HCT116 (cell line): ENCODE data around the gene GRIK2. TPM values are rescaled to one million over a fixed set of nuclear protein-coding genes. Genes with fewer than 3 reads are reported as not detected.

ENCODE experiments used
- ATAC-seq: fragments of 200-7000 bp; cut with Tn5 transposase; 2 replicates; pipeline ENCODE4 v1.9.1; 2020; ENCODE audit warnings: mild to moderate bottlenecking, moderate library complexity
- BruUV-seq: library from RNA; stranded (reverse); fragments of 400-500 nt; replicated peaks from 2 replicates; lab custom pipeline; 2021; lab: Mats Ljungman, UMichigan
- CTCF ChIA-PET: fragments of 300-600 bp; sonication (Branson Sonifier 250); formaldehyde crosslinking; loops from one replicate; lab custom pipeline; 2021; ENCODE audit warnings: antibody characterized with exemption; lab: Charles Lee
- POLR2A ChIA-PET: fragments of 300-600, 350-600 bp; sonication (Branson Sonifier 250); formaldehyde crosslinking; loops from one replicate; lab custom pipeline; 2021; ENCODE audit warnings: antibody characterized with exemption; lab: Charles Lee
- RAD21 ChIA-PET, 2 experiments: fragments of 300-600 bp; sonication (Branson Sonifier 250); formaldehyde crosslinking; loops; one replicate each; lab custom pipeline; 2023; ENCODE audit warnings: low total read pairs in 2 of 2; ENCODE audit not compliant: uncharacterized antibody in 2 of 2, unreplicated experiment in 2 of 2, low non-redundant PET in 1 of 2; lab: Charles Lee
- DNase-seq: peaks from one replicate; pipeline ENCODE4 v3.0.0-alpha.2; 2010; ENCODE audit warnings: low read depth, low spot score
- H2AFZ ChIP-seq: fragments of 200-600 bp; shearing (Covaris generic), sonication (generic); 2 replicates; pipeline ENCODE4 v1.6.1; 2017; ENCODE audit warnings: low read depth, mixed run types, mixed read lengths, antibody characterized with exemption, low read length; ENCODE audit not compliant: poor library complexity, severe bottlenecking
- H3K27ac ChIP-seq: 2 replicates; pipeline ENCODE4 v1.5.1; 2012; ENCODE audit warnings: low read depth, low read length
- H3K27me3 ChIP-seq: fragments of 200-600 bp; sonication (generic); 2 replicates; pipeline ENCODE4 v1.6.1; 2016; ENCODE audit warnings: mixed run types, low read length, mixed read lengths; ENCODE audit not compliant: insufficient read depth
- H3K36me3 ChIP-seq, 2 experiments: fragments of 200-500 bp in 1 of 2; fragments of 200-600 bp in 1 of 2; sonication (Bioruptor generic) in 1 of 2; sonication (generic) in 1 of 2; 2 replicates each; pipeline versions ENCODE4 v1.5.1 to v1.6.1; 2014 to 2016; ENCODE audit warnings: low read length in 2 of 2, inconsistent platforms in 1 of 2, mixed read lengths in 1 of 2, mixed run types in 1 of 2; ENCODE audit not compliant: insufficient read depth in 2 of 2, control insufficient read depth in 1 of 2
- H3K4me1 ChIP-seq, 2 experiments: fragments of 200-600 bp in 1 of 2; sonication (generic) in 1 of 2; 2 replicates each; pipeline versions ENCODE4 v1.5.1 to v1.6.1; 2012 to 2017; ENCODE audit warnings: low read length in 2 of 2, inconsistent platforms in 1 of 2, mild to moderate bottlenecking in 1 of 2, mixed read lengths in 1 of 2, mixed run types in 1 of 2, moderate library complexity in 1 of 2; ENCODE audit not compliant: insufficient read depth in 2 of 2, control insufficient read depth in 1 of 2
- H3K4me2 ChIP-seq: fragments of 200-600 bp; sonication (generic); 2 replicates; pipeline ENCODE4 v1.6.1; 2017; ENCODE audit warnings: mixed run types, low read length, mixed read lengths
- H3K4me3 ChIP-seq, 2 experiments: fragments of 200-600 bp in 1 of 2; sonication (generic) in 1 of 2; replicated peaks in 1 of 2; 2 replicates each; pipeline ENCODE4 v1.5.1; 2011 to 2016; ENCODE audit warnings: low read length in 2 of 2, control low read depth in 1 of 2, low read depth in 1 of 2, mild to moderate bottlenecking in 1 of 2, mixed read lengths in 1 of 2, mixed run types in 1 of 2
- H3K79me2 ChIP-seq: fragments of 200-600 bp; sonication (generic); 2 replicates; pipeline ENCODE4 v1.6.1; 2017; ENCODE audit warnings: mild to moderate bottlenecking, mixed run types, low read length, moderate library complexity, mixed read lengths; ENCODE audit not compliant: insufficient read depth
- H3K9ac ChIP-seq: fragments of 200-600 bp; sonication (generic); 2 replicates; pipeline ENCODE4 v1.6.1; 2016; ENCODE audit warnings: low read length, mixed read lengths
- H3K9me2 ChIP-seq: fragments of 200-600 bp; sonication (generic), shearing (Covaris generic); 2 replicates; pipeline ENCODE4 v1.6.1; 2017; ENCODE audit warnings: mixed run types, mild to moderate bottlenecking, moderate library complexity; ENCODE audit not compliant: insufficient read depth
- H3K9me3 ChIP-seq, 2 experiments: fragments of 200-500 bp in 1 of 2; fragments of 200-600 bp in 1 of 2; sonication (Bioruptor generic) in 1 of 2; sonication (generic) in 1 of 2; 2 replicates each; pipeline ENCODE4 v1.6.1; 2014 to 2017; ENCODE audit warnings: low read length in 2 of 2, mixed read lengths in 2 of 2, inconsistent platforms in 1 of 2, low read depth in 1 of 2, mild to moderate bottlenecking in 1 of 2, mixed run types in 1 of 2, moderate library complexity in 1 of 2; ENCODE audit not compliant: control insufficient read depth in 1 of 2, insufficient read depth in 1 of 2
- H4K20me1 ChIP-seq: fragments of 200-600 bp; sonication (generic), shearing (Covaris generic); 2 replicates; pipeline ENCODE4 v1.6.1; 2017; ENCODE audit warnings: mixed run types, mild to moderate bottlenecking, moderate library complexity; ENCODE audit not compliant: insufficient read depth
- CEBPB ChIP-seq: IDR thresholded peaks from 2 replicates; pipeline ENCODE4 v1.6.1; 2012; ENCODE audit warnings: low read depth
- EGR1 ChIP-seq: IDR thresholded peaks from 2 replicates; pipeline ENCODE4 v1.6.1; 2012; ENCODE audit warnings: low read depth
- ELF1 ChIP-seq: IDR thresholded peaks from 2 replicates; pipeline ENCODE4 v1.6.1; 2012; ENCODE audit warnings: low read depth, borderline replicate concordance
- EZH2phosphoT487 ChIP-seq: fragments of 200-600 bp; IDR thresholded peaks from 2 replicates; pipeline ENCODE4 v1.6.1; 2018; ENCODE audit warnings: antibody characterized with exemption, borderline replicate concordance
- FOSL1 ChIP-seq: IDR thresholded peaks from 2 replicates; pipeline ENCODE4 v1.6.1; 2012; ENCODE audit warnings: low read depth
- JUND ChIP-seq: IDR thresholded peaks from 2 replicates; pipeline ENCODE4 v1.6.1; 2012
- POLR2A ChIP-seq: IDR thresholded peaks from 2 replicates; pipeline ENCODE4 v1.7.0; 2011; ENCODE audit warnings: borderline replicate concordance; ENCODE audit not compliant: insufficient read depth, insufficient read length; ENCODE audit errors: extremely low read depth
- RAD21 ChIP-seq: IDR thresholded peaks from 2 replicates; pipeline ENCODE4 v1.6.1; 2012; ENCODE audit warnings: low read depth, mild to moderate bottlenecking
- SIN3A ChIP-seq: IDR thresholded peaks from 2 replicates; pipeline ENCODE4 v1.6.1; 2012; ENCODE audit warnings: low read depth
- SP1 ChIP-seq: IDR thresholded peaks from 2 replicates; pipeline ENCODE4 v1.6.1; 2012; ENCODE audit warnings: low read depth
- ZFX ChIP-seq: fragments of 450-650 bp; IDR thresholded peaks from 2 replicates; pipeline ENCODE4 v1.6.1; 2017
- ZNF274 ChIP-seq: fragments of 200-500 bp; sonication (Bioruptor generic); IDR thresholded peaks from 2 replicates; pipeline ENCODE4 v1.6.1; 2014; ENCODE audit warnings: mild to moderate bottlenecking, low read depth, low read length, inconsistent platforms
- intact Hi-C: fragments of 100-400 bp; cut with micrococcal nuclease; formaldehyde crosslinking; loops from 2 replicates; pipeline ENCODE4 v1.10.0; 2022
- total RNA-seq: library from RNA; stranded (reverse); gene quantifications from one replicate; pipeline ENCODE4 v1.2.1, GENCODE V29; 2021; ENCODE audit not compliant: unreplicated experiment
- TF ChIP-seq, protein P1 (sequence below), 3 experiments: fragments of 200-600 bp in 1 of 3; sonication (generic) in 1 of 3; IDR thresholded peaks in 2 of 3; conservative IDR thresholded peaks in 1 of 3; 2 replicates each; pipeline ENCODE4 v1.5.1; 2012 to 2017; ENCODE audit warnings: low read depth in 2 of 3, low read length in 2 of 3, antibody characterized with exemption in 1 of 3, borderline replicate concordance in 1 of 3, control low read depth in 1 of 3, mild to moderate bottlenecking in 1 of 3, mixed read lengths in 1 of 3, mixed run types in 1 of 3, moderate library complexity in 1 of 3; ENCODE audit not compliant: insufficient read depth in 1 of 3
- TF ChIP-seq, protein P2 (sequence below): IDR thresholded peaks from 2 replicates; pipeline ENCODE4 v1.6.1; 2012; ENCODE audit warnings: low read depth
- TF ChIP-seq, protein P3 (sequence below): IDR thresholded peaks from 2 replicates; pipeline ENCODE4 v1.6.1; 2012

Gene GRIK2
- total RNA-seq, 1 experiment from 2014 or later: 0.64 TPM

DNA sequence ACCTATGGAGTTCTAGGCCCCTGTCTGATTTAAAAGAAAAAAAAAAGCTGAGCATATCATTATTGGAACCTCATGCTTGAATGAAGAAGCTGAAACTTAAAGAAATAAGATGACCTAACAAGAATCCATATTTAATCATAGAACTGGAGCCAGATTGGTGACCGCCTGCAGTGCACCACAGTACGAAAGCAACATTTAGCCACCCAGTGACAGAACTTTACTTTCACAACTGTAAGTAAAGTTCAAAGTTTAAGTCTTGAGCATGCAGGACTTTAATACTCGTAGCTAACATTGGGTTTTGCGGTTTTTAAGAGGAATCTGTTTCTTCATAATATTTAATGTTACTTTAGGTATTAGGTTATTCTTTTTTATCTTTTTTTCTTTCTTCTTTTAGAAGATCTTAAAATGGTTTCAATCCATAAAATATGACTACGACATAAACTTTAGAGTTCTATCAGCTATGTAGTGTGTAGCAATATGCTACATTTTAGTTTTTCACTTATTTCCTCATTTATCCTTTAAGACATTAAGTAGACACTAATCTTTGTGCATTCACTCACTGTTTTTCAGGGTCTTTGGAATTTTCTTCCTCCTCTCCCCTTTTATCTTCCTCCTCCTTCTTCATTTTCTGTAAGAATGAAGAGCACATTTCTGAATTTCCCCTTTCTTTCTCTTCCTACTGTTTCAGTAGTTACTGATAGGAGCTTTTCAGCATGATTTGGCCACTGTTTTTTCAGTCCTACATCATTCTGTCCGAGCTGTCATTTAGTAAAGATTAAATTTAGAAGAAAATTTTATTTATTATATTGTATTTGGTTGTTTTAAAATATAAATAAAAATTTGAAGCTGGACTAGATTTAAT, 514.1 kb downstream of the GRIK2 start (continued):
- TF ChIP-seq EZH2phosphoT487 (no peak), FOSL1 (no peak), POLR2A (no peak), CEBPB (no peak)

DNA sequence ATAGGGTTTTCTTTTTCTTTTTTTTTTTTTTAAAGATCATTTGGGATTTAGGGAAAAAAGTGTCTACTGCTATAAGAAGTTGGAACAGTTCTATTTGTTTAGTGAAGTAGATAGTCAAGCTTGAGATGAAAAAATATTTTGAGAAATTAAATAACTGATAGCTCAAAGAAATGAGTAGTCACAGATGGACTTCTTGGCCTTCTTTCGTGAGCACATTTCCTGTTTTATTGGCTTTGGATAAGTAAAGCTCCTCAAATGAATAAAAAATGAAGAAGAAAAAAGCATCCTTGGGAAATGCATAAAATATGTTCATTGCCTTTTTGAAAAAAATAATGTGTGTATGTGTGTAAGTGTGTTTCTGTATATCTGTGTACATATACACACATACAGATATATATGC, 515.9 kb downstream of the GRIK2 start:
- CTCF ChIA-PET: no interaction called here
- no peak overlapping the region for H3K4me3 ChIP-seq

DNA sequence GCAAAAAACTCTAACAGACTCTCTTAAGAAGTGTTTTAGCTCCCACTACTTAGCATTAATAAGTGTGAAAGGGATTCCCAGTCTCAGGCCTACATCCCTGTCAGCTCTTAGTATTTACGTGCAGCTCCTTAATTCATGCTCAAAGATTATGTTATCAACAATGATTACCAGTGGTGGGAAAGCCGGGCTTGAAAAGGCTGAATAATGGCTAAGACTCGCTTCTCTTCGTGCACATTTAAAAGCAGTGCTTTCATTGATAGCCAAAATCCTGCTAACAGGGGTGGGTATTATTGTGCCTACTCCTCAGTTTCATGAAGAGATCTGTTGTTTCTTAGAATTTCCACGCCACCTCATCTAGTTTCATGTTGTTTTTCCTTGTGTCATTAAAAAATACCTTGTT, 518.8 kb downstream of the GRIK2 start:
- H3K9me3 ChIP-seq: no peaks in the 10 kb centered on the region
- CTCF ChIA-PET: no interaction called here
- H3K36me3 ChIP-seq: no peaks in the 10 kb centered on the region
- H3K27me3 ChIP-seq: no peaks in the 10 kb centered on the region
- intact Hi-C loops: no loop called here
- no peaks in the 10 kb centered on the region for H3K79me2 ChIP-seq
- RAD21 ChIA-PET: no interaction called here
- no peak overlapping the region for H3K9ac ChIP-seq
- no peak for ATAC-seq
- H3K27ac ChIP-seq: no peak overlapping the region
- H3K4me1 ChIP-seq: no peaks in the 10 kb centered on the region
- H3K4me3 ChIP-seq: no peak overlapping the region
- no peaks in the 10 kb centered on the region for H4K20me1 ChIP-seq
- no TSS peak for BruUV-seq
- H2AFZ ChIP-seq: peak overlapping the region; percentile 6
- no peaks in the 10 kb centered on the region for H3K9me2 ChIP-seq
- POLR2A ChIA-PET: no interaction called here
- DNase-seq: no peak
- no peak overlapping the region for H3K4me2 ChIP-seq
- TF ChIP-seq, protein P1, sequence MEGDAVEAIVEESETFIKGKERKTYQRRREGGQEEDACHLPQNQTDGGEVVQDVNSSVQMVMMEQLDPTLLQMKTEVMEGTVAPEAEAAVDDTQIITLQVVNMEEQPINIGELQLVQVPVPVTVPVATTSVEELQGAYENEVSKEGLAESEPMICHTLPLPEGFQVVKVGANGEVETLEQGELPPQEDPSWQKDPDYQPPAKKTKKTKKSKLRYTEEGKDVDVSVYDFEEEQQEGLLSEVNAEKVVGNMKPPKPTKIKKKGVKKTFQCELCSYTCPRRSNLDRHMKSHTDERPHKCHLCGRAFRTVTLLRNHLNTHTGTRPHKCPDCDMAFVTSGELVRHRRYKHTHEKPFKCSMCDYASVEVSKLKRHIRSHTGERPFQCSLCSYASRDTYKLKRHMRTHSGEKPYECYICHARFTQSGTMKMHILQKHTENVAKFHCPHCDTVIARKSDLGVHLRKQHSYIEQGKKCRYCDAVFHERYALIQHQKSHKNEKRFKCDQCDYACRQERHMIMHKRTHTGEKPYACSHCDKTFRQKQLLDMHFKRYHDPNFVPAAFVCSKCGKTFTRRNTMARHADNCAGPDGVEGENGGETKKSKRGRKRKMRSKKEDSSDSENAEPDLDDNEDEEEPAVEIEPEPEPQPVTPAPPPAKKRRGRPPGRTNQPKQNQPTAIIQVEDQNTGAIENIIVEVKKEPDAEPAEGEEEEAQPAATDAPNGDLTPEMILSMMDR (IDR thresholded peaks at IDR 0.05 in 2 of 3, conservative IDR thresholded peaks at IDR 0.05 in 1 of 3; ENCODE audit: borderline replicate concordance in 1 of 3, insufficient read depth in 1 of 3, low read depth in 2 of 3, low read length in 2 of 3): no peak
- TF ChIP-seq, protein P2, sequence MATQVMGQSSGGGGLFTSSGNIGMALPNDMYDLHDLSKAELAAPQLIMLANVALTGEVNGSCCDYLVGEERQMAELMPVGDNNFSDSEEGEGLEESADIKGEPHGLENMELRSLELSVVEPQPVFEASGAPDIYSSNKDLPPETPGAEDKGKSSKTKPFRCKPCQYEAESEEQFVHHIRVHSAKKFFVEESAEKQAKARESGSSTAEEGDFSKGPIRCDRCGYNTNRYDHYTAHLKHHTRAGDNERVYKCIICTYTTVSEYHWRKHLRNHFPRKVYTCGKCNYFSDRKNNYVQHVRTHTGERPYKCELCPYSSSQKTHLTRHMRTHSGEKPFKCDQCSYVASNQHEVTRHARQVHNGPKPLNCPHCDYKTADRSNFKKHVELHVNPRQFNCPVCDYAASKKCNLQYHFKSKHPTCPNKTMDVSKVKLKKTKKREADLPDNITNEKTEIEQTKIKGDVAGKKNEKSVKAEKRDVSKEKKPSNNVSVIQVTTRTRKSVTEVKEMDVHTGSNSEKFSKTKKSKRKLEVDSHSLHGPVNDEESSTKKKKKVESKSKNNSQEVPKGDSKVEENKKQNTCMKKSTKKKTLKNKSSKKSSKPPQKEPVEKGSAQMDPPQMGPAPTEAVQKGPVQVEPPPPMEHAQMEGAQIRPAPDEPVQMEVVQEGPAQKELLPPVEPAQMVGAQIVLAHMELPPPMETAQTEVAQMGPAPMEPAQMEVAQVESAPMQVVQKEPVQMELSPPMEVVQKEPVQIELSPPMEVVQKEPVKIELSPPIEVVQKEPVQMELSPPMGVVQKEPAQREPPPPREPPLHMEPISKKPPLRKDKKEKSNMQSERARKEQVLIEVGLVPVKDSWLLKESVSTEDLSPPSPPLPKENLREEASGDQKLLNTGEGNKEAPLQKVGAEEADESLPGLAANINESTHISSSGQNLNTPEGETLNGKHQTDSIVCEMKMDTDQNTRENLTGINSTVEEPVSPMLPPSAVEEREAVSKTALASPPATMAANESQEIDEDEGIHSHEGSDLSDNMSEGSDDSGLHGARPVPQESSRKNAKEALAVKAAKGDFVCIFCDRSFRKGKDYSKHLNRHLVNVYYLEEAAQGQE: no peak
- TF ChIP-seq EGR1: no peak
- no peak for TF ChIP-seq ELF1
- TF ChIP-seq, protein P3, sequence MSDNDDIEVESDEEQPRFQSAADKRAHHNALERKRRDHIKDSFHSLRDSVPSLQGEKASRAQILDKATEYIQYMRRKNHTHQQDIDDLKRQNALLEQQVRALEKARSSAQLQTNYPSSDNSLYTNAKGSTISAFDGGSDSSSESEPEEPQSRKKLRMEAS: no peak
- TF ChIP-seq ZNF274: no peak
- no peak for TF ChIP-seq ZFX
- TF ChIP-seq FOSL1: no peak

More for the DNA sequence above, 515.9 kb downstream of the GRIK2 start:
- H3K27ac ChIP-seq: no peak overlapping the region
- no peak overlapping the region for H3K9ac ChIP-seq
- H3K9me3 ChIP-seq: no peaks in the 10 kb centered on the region
- H3K9me2 ChIP-seq: no peaks in the 10 kb centered on the region
- POLR2A ChIA-PET: interaction anchor here (0.6 kb wide), 1 partner anchor 13 kb away, joined by 3 read pairs; no protein-coding TSS in a partner anchor
- TF ChIP-seq RAD21 (no peak), JUND (no peak), SP1 (no peak), ELF1 (no peak), SIN3A (no peak)
- TF ChIP-seq, all 23 proteins: peak for 0
- RAD21 ChIA-PET: no interaction called here
- Histone ChIP-seq H3K79me2 (no peaks in the 10 kb centered on the region), H3K36me3 (no peaks in the 10 kb centered on the region), H3K4me2 (no peak overlapping the region), H3K4me1 (no peaks in the 10 kb centered on the region), H4K20me1 (no peaks in the 10 kb centered on the region), H3K27me3 (no peaks in the 10 kb centered on the region), H2AFZ (no peak overlapping the region)
- ATAC-seq (no peak), DNase-seq (no peak)
- BruUV-seq: no TSS peak
- intact Hi-C loops: no loop called here
